Stromal cell of bone marrow (primary cell): Measurements from ENCODE around the gene MDH1.
"Not testable (repeated sequence)": the region's sequence is repeated elsewhere in the genome, so short reads cannot be mapped to it uniquely, and the experiment has no call there.

Source experiments
- DNase-seq: peaks from one replicate; pipeline ENCODE4 v3.0.0-alpha.2; 2012; ENCODE audit warnings: low read depth

The MDH1 gene

GRCh38 chr2:63588385-63589147 lies at the start of gene MDH1, which contains the start of gene WDPCP:
Gene MDH1 (plus strand): TSS chr2:63588963. CDS start chr2:63589044, 81 bp downstream.
Gene WDPCP (minus strand): TSS chr2:63588477. CDS start chr2:63588271, 206 bp downstream.
- DNase-seq, result peak; percentile 100

GRCh38 chr2:63539416-63540162 lies 49.2 kb upstream of the MDH1 start:
- no peak for DNase-seq

GRCh38 chr2:63544017-63544627 lies 44.6 kb upstream of the MDH1 start:
- no peak for DNase-seq

DNA sequence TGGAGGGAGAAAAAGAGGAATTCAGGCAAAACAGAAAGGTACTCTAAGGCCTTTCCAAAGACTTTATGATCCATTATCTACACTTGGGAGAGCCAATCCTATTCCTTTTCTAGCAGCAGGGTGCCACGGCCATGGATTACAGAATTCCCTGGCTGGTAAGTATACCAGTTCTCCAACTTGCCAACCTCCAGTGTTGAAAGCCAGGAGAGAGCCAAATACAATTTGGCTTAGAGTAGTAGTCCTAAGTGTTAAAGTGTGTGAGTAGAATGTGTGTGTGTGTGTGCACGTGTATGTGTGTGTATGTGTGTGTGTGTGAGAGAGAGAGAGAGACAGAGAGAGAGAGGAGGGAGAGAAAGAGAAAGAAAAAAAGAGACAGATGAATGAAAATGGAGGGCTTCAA lies 43.7 kb upstream of the MDH1 start:
- DNase-seq, result no peak

DNA sequence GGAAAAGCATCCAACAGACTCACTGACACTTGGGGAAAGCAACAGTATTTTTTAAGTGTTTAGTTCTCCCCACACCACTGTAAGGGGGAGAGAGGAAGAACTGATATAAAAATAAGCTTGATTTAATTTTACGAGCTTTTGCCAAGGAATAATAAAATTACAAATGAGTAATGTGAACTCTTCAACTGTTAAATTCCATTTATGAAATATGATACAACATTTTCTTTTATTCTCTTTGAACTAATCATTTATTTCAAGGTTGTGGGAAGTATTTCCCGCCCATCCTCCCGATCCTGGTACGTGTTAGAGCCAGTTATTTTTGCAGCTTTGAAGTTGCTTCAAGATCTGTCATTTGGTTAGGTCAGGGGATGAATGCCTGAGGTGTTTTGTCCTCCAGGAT lies 35.7 kb upstream of the MDH1 start:
- DNase-seq, result peak; percentile 15

GRCh38 chr2:63555299-63555698 lies 33.5 kb upstream of the MDH1 start:
- no peak for DNase-seq

DNA sequence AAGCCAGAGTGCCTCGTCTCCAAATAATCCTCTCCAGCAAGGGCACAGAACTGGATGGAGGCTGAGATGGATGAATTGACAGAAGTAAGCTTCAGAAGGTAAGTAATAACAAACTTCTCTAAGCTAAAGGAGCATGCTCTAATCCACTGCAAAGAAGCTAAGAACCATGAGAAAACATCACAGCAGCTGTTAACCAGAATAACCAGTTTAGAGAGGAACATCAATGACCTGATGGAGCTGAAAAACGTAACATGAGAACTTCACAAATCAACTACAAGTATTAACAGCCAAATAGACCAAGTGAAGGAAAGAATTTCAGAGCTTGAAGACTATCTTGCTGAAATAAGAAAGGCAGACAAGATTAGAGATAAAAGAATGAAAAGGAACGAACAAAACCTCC lies 32.8 kb upstream of the MDH1 start:
- no peak for DNase-seq

- DNase-seq, result not testable (repeated sequence)
Observed at GRCh38 chr2:63557819-63558218, 30.9 kb upstream of the MDH1 start.

DNA sequence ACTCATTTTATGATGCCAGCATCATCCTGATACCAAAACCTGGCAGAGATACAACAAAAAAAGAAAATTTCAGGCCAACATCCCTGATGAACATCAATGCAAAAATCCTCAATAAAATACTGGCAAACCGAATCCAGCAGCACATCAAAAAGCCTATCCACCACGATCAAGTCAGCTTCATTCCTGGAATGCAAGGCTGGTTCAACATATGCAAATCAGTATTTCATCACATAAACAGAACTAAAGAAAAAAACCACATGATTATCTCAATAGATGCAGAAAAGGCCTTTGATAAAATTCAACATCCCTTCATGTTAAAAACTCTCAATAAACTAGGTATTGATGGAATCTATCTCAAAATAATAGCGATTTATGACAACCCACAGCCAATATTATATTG lies 29.8 kb upstream of the MDH1 start:
- DNase-seq, result not testable (repeated sequence)

DNA sequence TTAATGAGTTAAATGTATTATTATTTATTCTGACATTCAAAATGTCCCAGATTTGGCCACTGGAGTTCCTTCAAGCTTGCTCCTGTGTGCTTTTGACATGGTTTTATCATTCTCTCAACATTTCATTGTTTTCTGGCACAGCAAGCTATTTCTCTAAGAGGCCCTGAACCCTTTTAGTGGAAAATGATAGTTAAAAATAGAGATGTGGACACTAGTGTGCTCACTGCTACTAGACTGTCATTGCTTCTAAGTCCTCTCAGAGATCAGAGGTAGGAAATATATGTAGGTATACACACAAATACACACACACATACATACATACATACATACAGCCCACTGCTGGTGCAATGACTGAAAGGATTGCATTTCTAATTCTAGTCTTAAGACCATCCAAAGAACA lies 26.0 kb upstream of the MDH1 start:
- DNase-seq, result no peak

- DNase-seq, result no peak
Observed at GRCh38 chr2:63569740-63570139, 19.0 kb upstream of the MDH1 start.

- DNase-seq, result no peak
Observed at GRCh38 chr2:63571291-63571690, 17.5 kb upstream of the MDH1 start.

- DNase-seq, result no peak
Observed at GRCh38 chr2:63572001-63572400, 16.8 kb upstream of the MDH1 start.

GRCh38 chr2:63573026-63573425 lies 15.7 kb upstream of the MDH1 start:
- DNase-seq, result not testable (repeated sequence)

- not testable (repeated sequence) for DNase-seq
Observed at GRCh38 chr2:63573726-63574345, 14.9 kb upstream of the MDH1 start.

DNA sequence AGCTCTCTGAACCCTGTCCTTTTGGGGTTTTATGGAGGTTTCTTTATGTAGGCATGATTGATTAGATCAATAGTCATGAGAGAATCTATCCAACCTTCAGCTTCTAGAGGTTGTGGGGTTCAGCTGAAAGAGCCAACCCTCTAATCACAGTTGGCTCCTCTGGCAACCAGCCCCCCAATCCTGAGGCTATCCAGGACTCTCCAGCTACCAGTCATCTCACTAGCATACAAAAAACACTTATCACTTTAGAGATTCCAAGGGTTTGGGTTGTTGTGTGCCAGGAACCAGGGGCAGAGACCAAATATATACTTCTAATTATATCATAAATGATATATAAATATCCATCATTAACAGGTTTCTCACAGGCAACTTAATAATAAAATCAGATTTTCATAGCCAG lies 12.2 kb upstream of the MDH1 start:
- DNase-seq, result no peak

- DNase-seq, result no peak
Observed at GRCh38 chr2:63578767-63579166, 10.0 kb upstream of the MDH1 start.

GRCh38 chr2:63580651-63581297 lies 8.0 kb upstream of the MDH1 start:
- no peak for DNase-seq

DNA sequence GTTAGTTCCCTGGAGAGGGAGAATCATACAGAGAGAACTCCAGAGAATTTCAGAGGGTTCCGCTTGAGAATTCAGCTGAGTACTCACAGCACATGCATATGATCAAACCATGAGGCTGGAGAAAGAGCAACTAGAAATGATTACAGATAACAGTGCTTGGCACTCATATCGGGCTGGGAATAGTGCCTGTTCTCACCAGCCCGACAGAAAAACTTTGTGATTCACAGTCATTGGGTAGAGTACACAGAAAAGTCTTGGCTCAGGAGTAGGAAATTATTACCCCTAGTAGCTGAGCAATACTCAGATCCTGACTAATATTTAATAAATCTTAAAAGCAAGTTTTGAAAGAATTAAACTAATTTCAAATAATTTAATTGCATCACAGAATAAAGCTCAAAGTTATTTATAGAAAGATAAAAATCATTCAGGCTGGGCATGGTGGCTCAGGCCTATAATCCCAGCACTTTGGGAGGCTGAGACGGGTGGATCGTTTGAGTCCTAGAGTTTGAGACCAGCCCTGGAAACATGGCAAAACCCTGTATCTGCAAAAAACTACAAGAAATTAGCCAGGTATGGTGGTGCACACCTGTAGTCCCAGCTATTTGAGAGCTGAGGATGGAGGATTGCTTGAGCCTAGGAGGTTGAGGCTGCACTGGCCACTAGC lies 7.3 kb upstream of the MDH1 start:
- DNase-seq, result peak; percentile 88

GRCh38 chr2:63582873-63583272 lies 5.9 kb upstream of the MDH1 start:
- no peak for DNase-seq

DNA sequence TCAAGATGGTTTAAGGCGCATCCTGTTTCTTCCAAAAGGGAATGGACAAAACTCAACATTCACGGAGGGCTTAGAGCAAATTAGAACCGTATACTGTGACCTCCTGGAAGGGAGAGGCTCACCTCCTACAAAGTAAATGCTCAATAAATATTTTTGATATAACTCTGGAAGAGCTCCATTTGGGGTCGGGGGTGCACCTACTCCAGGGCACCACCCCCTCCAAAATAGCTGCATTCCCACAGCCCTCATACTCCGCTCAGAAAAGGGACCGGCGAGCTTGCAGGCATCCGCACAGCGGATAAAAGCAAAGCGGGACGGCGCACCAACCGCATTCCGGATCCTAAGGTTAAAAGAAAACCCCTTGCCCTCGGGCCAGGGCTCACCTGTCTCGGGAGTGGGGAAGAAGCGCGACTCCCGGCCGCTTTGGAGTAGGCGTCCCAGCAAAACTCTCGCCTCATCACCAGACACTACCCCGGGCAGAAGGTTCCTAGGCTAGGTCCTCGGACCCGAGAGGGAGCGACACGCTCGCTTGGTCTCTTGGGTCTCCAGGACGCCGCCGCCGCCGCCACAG lies 864 bp upstream of the MDH1 start:
- DNase-seq, result no peak
